M059J (cell line): ENCODE data around the gene NDOR1. TPM values are rescaled to one million over a fixed set of nuclear protein-coding genes. Genes with fewer than 3 reads are reported as not detected.

Experiments
- DNase-seq: peaks from one replicate; pipeline ENCODE4 v3.0.0-alpha.2; 2012; ENCODE audit warnings: low read depth
- total RNA-seq: library from RNA; depleted of rRNA; stranded (reverse); fragments of >200 nt; shearing (Covaris generic); gene quantifications from 2 replicates; pipeline ENCODE4 v1.2.3, GENCODE V29; 2014; rRNA removed

The NDOR1 gene
- total RNA-seq, 1 experiment from 2014 or later, result 17.6 TPM

- no peak for DNase-seq
Measured at GRCh38 chr9:137262909-137263285, 57.4 kb downstream of the NDOR1 start.

GRCh38 chr9:137263506-137263905 lies 58.0 kb downstream of the NDOR1 start:
- no peak for DNase-seq

- no peak for DNase-seq
Measured at GRCh38 chr9:137264067-137264466, 58.6 kb downstream of the NDOR1 start.

GRCh38 chr9:137265496-137266161 lies 60.1 kb downstream of the NDOR1 start:
- DNase-seq, result no peak

- DNase-seq, result no peak
Measured at GRCh38 chr9:137266162-137266527, 60.6 kb downstream of the NDOR1 start.

Other genes starting within 250 kb of the NDOR1 start
- gene PTGDS, start 228.2 kb upstream of the NDOR1 start, total RNA-seq, result not detected in 2 replicates
- gene LCNL1, start 222.7 kb upstream of the NDOR1 start, total RNA-seq, result not detected in 2 replicates
- 53.1 and 59.0 TPM in 2 replicates for gene PAXX, start 213.3 kb upstream of the NDOR1 start, total RNA-seq
- gene CLIC3, start 209.1 kb upstream of the NDOR1 start, total RNA-seq, result 11.0 and 18.9 TPM in 2 replicates
- 9.2 and 10.2 TPM in 2 replicates for gene ABCA2, start 177.5 kb upstream of the NDOR1 start, total RNA-seq
- not detected in 2 replicates for gene FUT7, start 173.6 kb upstream of the NDOR1 start, total RNA-seq
- 8.2 and 10.7 TPM in 2 replicates for gene NPDC1, start 159.5 kb upstream of the NDOR1 start, total RNA-seq
- gene ENTPD2, start 151.6 kb upstream of the NDOR1 start, total RNA-seq, result not detected in 2 replicates
- gene SAPCD2, start 135.1 kb upstream of the NDOR1 start, total RNA-seq, result 11.8 and 28.5 TPM in 2 replicates
- 6.7 and 12.9 TPM in 2 replicates for gene UAP1L1, start 128.2 kb upstream of the NDOR1 start, total RNA-seq
- 86.8 and 145 TPM in 2 replicates for gene MAN1B1, start 118.7 kb upstream of the NDOR1 start, total RNA-seq
- 26.8 and 30.0 TPM in 2 replicates for gene DPP7, start 91.0 kb upstream of the NDOR1 start, total RNA-seq
- not detected in 2 replicates for gene GRIN1, start 66.5 kb upstream of the NDOR1 start, total RNA-seq
- not detected in 2 replicates for gene LRRC26, start 35.6 kb upstream of the NDOR1 start, total RNA-seq
- gene TMEM210, start 33.6 kb upstream of the NDOR1 start, total RNA-seq, result not detected in 2 replicates
- 8.6 and 17.6 TPM in 2 replicates for gene ANAPC2, start 17.1 kb upstream of the NDOR1 start, total RNA-seq
- 99.7 and 110 TPM in 2 replicates for gene SSNA1, start 17.0 kb upstream of the NDOR1 start, total RNA-seq
- 4.5 and 8.5 TPM in 2 replicates for gene TPRN, start 5.0 kb upstream of the NDOR1 start, total RNA-seq
- 68.2 and 68.9 TPM in 2 replicates for gene TMEM203, start 52 bp upstream of the NDOR1 start, total RNA-seq
- 0.39 TPM in 1 of 2 replicates, not detected in the other for gene RNF208, start 16.5 kb downstream of the NDOR1 start, total RNA-seq
- gene CYSRT1, start 19.5 kb downstream of the NDOR1 start, total RNA-seq, result 0.44 and 1.0 TPM in 2 replicates
- gene RNF224, start 21.8 kb downstream of the NDOR1 start, total RNA-seq, result not detected in 2 replicates
- 0.10 TPM in 1 of 2 replicates, not detected in the other for gene SLC34A3, start 25.2 kb downstream of the NDOR1 start, total RNA-seq
- gene TUBB4B, start 35.6 kb downstream of the NDOR1 start, total RNA-seq, result 273 and 381 TPM in 2 replicates
- gene STPG3, start 45.6 kb downstream of the NDOR1 start, total RNA-seq, result not detected in 2 replicates
- 41.8 and 73.9 TPM in 2 replicates for gene NELFB, start 49.6 kb downstream of the NDOR1 start, total RNA-seq
- gene TOR4A, start 72.0 kb downstream of the NDOR1 start, total RNA-seq, result 1.7 TPM in 2 replicates
- gene NRARP, start 96.6 kb downstream of the NDOR1 start, total RNA-seq, result not detected in 2 replicates
- 1.6 and 2.7 TPM in 2 replicates for gene EXD3, start 217.5 kb downstream of the NDOR1 start, total RNA-seq
- not detected in 2 replicates for gene NOXA1, start 217.7 kb downstream of the NDOR1 start, total RNA-seq
- gene ENTPD8, start 235.7 kb downstream of the NDOR1 start, total RNA-seq, result not detected in 2 replicates